Peyer's patch (tissue), 4 donors: Measurements from ENCODE around the gene ATF6B. TPM values are rescaled to one million over a fixed set of nuclear protein-coding genes. Genes with fewer than 3 reads are reported as not detected.

Experiments
- DNase-seq, 3 donors: peaks; one replicate each; pipeline ENCODE4 v3.0.0-alpha.2; 2017 to 2019
- H3K27ac ChIP-seq, 4 donors: fragments of 200-600 bp; sonication (generic); one replicate each; pipeline ENCODE4 v1.5.1; 2016 to 2019
- H3K27me3 ChIP-seq, 2 donors: fragments of 200-600 bp; sonication (generic); one replicate each; pipeline ENCODE4 v1.5.1; 2019
- H3K36me3 ChIP-seq, 3 donors: fragments of 200-600 bp; sonication (generic); one replicate each; pipeline ENCODE4 v1.5.1; 2016 to 2019
- H3K4me1 ChIP-seq, 4 donors: fragments of 200-600 bp; sonication (generic); one replicate each; pipeline ENCODE4 v1.5.1; 2016 to 2019
- H3K4me3 ChIP-seq, 4 donors: fragments of 200-600 bp; sonication (generic); 1 replicate in 3 of 4; 2 replicates in 1 of 4; pipeline ENCODE4 v1.5.1; 2016 to 2019; ENCODE audit warnings: mild to moderate bottlenecking in 1 of 4
- H3K9me3 ChIP-seq, 4 donors: fragments of 200-600 bp; sonication (generic); one replicate each; pipeline ENCODE4 v1.5.1; 2016 to 2019; ENCODE audit warnings: mild to moderate bottlenecking in 1 of 4
- POLR2A ChIP-seq, 2 donors: fragments of 450-650 bp; IDR thresholded peaks; one replicate each; pipeline ENCODE4 v1.5.1; 2017; ENCODE audit warnings: antibody characterized with exemption in 2 of 2, mild to moderate bottlenecking in 2 of 2, moderate library complexity in 2 of 2
- total RNA-seq, 4 donors: library from RNA; depleted of rRNA; stranded (reverse); fragments of >200 nt; gene quantifications; one replicate each; pipeline ENCODE4 v1.1.0, GENCODE V29; 2016
- TF ChIP-seq, protein P1 (sequence below), 6 experiments: fragments of 450-650 bp in 4 of 6; fragments of 200-600 bp in 2 of 6; sonication (generic) in 1 of 6; IDR thresholded peaks; one replicate each; pipeline ENCODE4 v1.5.1; 2017 to 2019; ENCODE audit warnings: antibody characterized with exemption in 6 of 6, mild to moderate bottlenecking in 3 of 6, moderate library complexity in 1 of 6

Gene ATF6B
- total RNA-seq, 4 donors from 2014 or later = 75.3 to 408 (median 156) TPM

DNA sequence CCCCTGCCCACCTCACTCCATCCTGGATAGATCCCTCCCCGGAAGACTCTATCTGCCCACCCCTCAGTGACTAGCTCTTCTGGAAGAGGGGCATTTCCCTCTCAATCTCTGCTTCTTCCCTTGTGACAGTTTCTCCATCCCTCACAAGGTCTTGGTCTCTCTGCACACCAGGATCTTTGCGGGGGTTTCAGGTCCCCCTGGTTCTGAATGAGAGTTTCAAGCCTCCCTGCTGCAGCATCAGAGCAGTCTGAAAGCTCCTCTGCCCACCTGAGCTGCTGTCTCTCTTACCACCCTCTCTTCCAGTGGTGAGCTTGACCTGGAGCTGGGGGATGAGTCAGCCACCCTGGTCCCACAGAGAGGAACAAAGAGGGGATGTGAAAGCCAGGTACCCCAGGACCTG is 43.3 kb downstream of the ATF6B start:
- Histone ChIP-seq H3K27ac (no peak overlapping the region), H3K4me3 (no peak overlapping the region), H3K9me3 (no peaks in the 10 kb centered on the region), H3K27me3 (no peaks in the 10 kb centered on the region), H3K36me3 (no peaks in the 10 kb centered on the region), H3K4me1 (peaks cover 0 to 29% (median 10%) of the 10 kb centered on the region in 4 donors)
- DNase-seq = no peak
- no peak for TF ChIP-seq POLR2A (IDR thresholded peaks at IDR 0.05)
- TF ChIP-seq, protein P1, sequence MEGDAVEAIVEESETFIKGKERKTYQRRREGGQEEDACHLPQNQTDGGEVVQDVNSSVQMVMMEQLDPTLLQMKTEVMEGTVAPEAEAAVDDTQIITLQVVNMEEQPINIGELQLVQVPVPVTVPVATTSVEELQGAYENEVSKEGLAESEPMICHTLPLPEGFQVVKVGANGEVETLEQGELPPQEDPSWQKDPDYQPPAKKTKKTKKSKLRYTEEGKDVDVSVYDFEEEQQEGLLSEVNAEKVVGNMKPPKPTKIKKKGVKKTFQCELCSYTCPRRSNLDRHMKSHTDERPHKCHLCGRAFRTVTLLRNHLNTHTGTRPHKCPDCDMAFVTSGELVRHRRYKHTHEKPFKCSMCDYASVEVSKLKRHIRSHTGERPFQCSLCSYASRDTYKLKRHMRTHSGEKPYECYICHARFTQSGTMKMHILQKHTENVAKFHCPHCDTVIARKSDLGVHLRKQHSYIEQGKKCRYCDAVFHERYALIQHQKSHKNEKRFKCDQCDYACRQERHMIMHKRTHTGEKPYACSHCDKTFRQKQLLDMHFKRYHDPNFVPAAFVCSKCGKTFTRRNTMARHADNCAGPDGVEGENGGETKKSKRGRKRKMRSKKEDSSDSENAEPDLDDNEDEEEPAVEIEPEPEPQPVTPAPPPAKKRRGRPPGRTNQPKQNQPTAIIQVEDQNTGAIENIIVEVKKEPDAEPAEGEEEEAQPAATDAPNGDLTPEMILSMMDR (IDR thresholded peaks at IDR 0.05) = no peak

DNA sequence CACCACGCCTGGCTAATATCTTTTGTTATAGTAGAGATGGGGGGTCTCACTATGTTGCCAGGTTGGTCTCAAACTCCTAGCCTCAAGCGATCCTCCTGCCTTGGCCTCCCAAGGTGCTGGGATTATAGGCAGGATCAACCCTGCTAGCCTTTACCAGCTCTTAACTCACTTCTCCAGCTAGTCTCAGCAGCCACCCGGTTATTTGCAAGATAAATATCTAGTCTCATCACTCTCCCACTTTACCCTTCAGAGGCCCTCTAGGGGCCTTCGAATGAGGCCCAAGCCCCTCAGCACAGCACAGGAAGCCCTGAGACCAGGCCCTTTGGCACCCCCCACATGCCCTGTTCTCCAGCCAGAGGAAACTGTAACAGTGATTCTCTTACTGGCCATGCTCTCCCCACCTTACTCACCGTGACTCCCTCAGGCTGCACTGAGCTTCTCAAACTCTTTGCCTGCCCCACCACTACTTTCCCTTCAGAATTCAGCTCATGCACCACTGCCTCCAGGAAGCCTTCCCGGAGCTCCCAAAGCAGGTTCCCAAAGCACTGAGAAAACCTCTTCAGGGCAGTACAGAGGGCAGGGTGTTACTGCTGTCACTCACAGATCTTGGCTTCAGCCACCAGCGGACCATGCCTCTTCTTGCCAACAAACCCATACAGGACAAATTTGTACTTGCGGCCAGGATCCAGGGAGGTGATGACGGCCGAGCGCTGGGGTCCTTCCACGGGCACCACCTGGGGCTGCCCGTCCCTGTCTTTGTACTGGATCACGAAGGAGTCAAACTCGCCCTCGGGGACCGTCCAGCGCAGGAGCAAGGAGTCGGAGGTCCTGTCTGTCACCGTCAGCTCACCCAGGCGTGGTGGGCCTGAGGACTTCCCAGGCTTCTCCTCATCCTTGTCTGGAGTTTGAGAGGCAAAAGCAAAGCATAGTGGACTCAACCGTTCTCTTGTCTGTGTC is 44.0 kb downstream of the ATF6B start:
- TF ChIP-seq, protein P1 (IDR thresholded peaks at IDR 0.05) = no peak
- no peak for TF ChIP-seq POLR2A (IDR thresholded peaks at IDR 0.05)
- no peak overlapping the region for H3K4me3 ChIP-seq
- no peaks in the 10 kb centered on the region for H3K27me3 ChIP-seq
- no peaks in the 10 kb centered on the region for H3K9me3 ChIP-seq
- no peak for DNase-seq
- H3K36me3 ChIP-seq = no peaks in the 10 kb centered on the region
- no peak overlapping the region for H3K27ac ChIP-seq
- peaks cover 0 to 29% (median 10%) of the 10 kb centered on the region in 4 donors for H3K4me1 ChIP-seq

DNA sequence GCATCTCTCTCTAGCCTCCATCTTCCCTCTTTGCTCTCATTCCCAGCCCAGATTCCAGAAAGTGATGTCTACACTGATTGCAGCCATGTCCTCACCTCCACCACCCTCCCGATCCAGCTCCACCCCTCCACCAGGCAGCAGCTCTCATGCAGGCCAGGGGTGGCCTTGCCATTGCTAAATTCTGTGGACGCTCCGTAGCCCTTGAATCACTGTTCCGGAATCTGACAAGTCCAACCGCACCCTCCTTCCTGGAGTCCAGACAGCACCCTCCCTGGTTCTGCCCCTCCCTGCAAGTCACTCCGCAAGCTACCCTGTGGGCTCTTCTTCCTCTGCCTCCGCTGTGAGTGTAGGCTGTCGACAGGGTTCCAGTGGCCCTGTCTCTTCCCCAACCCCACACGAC is 45.1 kb downstream of the ATF6B start:
- DNase-seq = peak in 1 of 3 donors; percentile 67
- H3K4me1 ChIP-seq = peaks cover 0 to 26% (median 10%) of the 10 kb centered on the region in 4 donors
- H3K4me3 ChIP-seq = no peak overlapping the region
- H3K27ac ChIP-seq = peak overlapping the region in 3 of 4 donors; percentile 12 to 68 (median 58)
- TF ChIP-seq, protein P1 (IDR thresholded peaks at IDR 0.05) = no peak
- no peak for TF ChIP-seq POLR2A (IDR thresholded peaks at IDR 0.05)
- H3K27me3 ChIP-seq = no peaks in the 10 kb centered on the region
- no peaks in the 10 kb centered on the region for H3K36me3 ChIP-seq
- no peaks in the 10 kb centered on the region for H3K9me3 ChIP-seq

DNA sequence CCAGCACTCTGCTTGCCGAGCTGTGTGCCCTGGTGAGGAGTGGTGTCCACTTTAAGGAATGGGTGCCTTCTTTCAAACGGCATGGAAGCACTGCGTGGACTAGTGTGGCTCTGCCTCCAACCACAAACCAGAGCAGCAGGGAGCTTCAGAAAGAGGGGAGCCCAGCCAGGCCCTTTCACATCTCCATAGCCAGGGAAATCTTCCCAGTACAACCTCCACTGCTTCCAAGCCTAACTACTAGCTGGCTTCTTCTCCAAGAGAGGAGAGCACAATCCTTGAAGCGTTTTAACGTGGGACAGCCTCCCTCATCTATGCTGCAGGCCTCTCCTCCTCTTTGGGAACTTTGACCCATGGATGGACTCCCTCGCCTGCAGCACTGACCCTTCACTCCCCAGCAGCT is 45.6 kb downstream of the ATF6B start:
- no peak for DNase-seq
- Histone ChIP-seq H3K4me3 (no peak overlapping the region), H3K27me3 (no peaks in the 10 kb centered on the region), H3K36me3 (no peaks in the 10 kb centered on the region), H3K27ac (peak overlapping the region; percentile 12 to 68 (median 42)), H3K9me3 (no peaks in the 10 kb centered on the region), H3K4me1 (peaks cover 0 to 22% (median 8%) of the 10 kb centered on the region in 4 donors)
- TF ChIP-seq POLR2A (IDR thresholded peaks at IDR 0.05) = no peak
- TF ChIP-seq, protein P1 (IDR thresholded peaks at IDR 0.05) = no peak

DNA sequence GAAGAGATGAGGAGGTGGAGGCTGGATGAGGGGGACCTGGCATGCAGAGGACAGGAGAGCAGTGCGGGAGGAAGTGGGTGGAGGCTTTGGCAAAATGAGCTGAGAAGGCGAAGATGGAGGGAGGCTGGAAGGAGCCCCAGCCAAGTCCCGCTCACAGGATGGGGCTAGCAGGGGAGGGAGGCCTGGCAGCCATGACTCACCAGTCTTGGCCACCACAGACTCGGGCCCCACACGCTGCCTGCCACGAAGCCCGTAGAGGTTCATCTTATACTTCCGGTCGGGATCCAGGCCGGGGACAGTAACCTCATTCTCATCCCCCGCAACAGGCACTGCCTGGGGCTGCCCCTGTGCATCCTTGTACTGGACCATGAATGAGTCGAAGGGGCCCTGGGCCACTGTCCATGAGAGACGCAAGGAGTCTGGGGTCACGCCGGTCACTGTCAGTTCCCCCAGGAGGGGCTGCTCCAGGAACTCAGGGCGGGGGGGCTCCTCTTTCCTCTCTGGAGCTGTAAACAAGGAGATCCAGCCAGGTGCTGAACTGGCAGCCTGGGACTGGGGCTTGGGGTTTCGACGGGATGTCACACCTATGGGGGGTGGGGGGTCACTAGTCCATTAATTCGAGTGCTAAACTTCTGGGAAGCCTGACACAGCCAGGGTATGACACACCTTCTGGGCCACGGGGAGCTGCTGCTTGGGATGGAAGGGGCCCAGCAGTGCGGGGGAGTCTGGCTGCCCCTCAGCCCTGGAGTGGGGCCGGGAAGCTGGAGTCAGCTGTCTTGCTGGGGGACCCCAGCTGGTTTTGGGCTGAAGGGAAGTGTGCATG is 46.7 kb downstream of the ATF6B start:
- no peaks in the 10 kb centered on the region for H3K9me3 ChIP-seq
- peaks cover 0 to 11% (median 0%) of the 10 kb centered on the region in 4 donors for H3K4me1 ChIP-seq
- peak overlapping the region; percentile 11 to 68 (median 42) for H3K27ac ChIP-seq
- H3K36me3 ChIP-seq = no peaks in the 10 kb centered on the region
- H3K27me3 ChIP-seq = no peaks in the 10 kb centered on the region
- TF ChIP-seq, protein P1 (IDR thresholded peaks at IDR 0.05) = no peak
- no peak for TF ChIP-seq POLR2A (IDR thresholded peaks at IDR 0.05)
- DNase-seq = peak in 1 of 3 donors; percentile 62
- H3K4me3 ChIP-seq = no peak overlapping the region
